H1 (cell line): ENCODE measurements around the gene TOP3A. TPM values are rescaled to one million over a fixed set of nuclear protein-coding genes. Genes with fewer than 3 reads are reported as not detected.
A peak's percentile ranks its signal among the peaks of the same experiment; 100 is the strongest.

Experiments used
- CTCF ChIA-PET: fragments of 300-600 bp; sonication (Branson Sonifier 250); formaldehyde crosslinking; loops from one replicate; lab custom pipeline; 2021; ENCODE audit not compliant: partially characterized antibody; lab: Charles Lee
- POLR2A ChIA-PET: fragments of 300-600 bp; sonication (Branson Sonifier 250); formaldehyde crosslinking; loops from one replicate; lab custom pipeline; 2021; ENCODE audit warnings: inconsistent platforms; ENCODE audit not compliant: partially characterized antibody; lab: Charles Lee
- DNase-seq, 2 experiments: peaks; one replicate each; pipeline versions ENCODE4 v3.0.0 to v3.0.0-alpha.2; 2010 to 2022; ENCODE audit warnings: low spot score in 2 of 2, low read depth in 1 of 2, mixed read lengths in 1 of 2
- FAIRE-seq: peaks from 2 replicates; lab custom pipeline; 2011; peaks lifted over from hg19 to GRCh38; lab: Jason Lieb, UNC
- H2AFZ ChIP-seq: 2 replicates; pipeline ENCODE4 v1.8.1; 2012; ENCODE audit warnings: low read length, inconsistent platforms
- H2AK5ac ChIP-seq: 2 replicates; pipeline ENCODE4 v1.6.1; 2013; ENCODE audit warnings: low read depth, low read length
- H2BK120ac ChIP-seq: replicated peaks from 2 replicates; pipeline ENCODE3; 2013; ENCODE audit warnings: low read depth, low read length, inconsistent platforms
- H2BK12ac ChIP-seq: 2 replicates; pipeline ENCODE4 v1.6.1; 2013; ENCODE audit warnings: low read depth, low read length
- H2BK15ac ChIP-seq: 2 replicates; pipeline ENCODE4 v1.6.1; 2013; ENCODE audit warnings: low read length
- H2BK20ac ChIP-seq: 2 replicates; pipeline ENCODE4 v1.6.1; 2013; ENCODE audit warnings: low read length
- H2BK5ac ChIP-seq: 2 replicates; pipeline ENCODE4 v1.6.1; 2013; ENCODE audit warnings: low read depth, low read length
- H3K14ac ChIP-seq: 2 replicates; pipeline ENCODE4 v1.6.1; 2013; ENCODE audit warnings: inconsistent platforms; ENCODE audit not compliant: insufficient read length
- H3K18ac ChIP-seq: 2 replicates; pipeline ENCODE4 v1.6.1; 2013; ENCODE audit warnings: low read length; ENCODE audit errors: extremely low read depth
- H3K23ac ChIP-seq: 2 replicates; pipeline ENCODE4 v1.6.1; 2013; ENCODE audit warnings: inconsistent platforms; ENCODE audit not compliant: insufficient read length
- H3K23me2 ChIP-seq: 2 replicates; pipeline ENCODE4 v1.6.1; 2013; ENCODE audit warnings: low read depth, low read length
- H3K27ac ChIP-seq: 2 replicates; pipeline ENCODE4 v1.6.1; 2011; ENCODE audit warnings: low read depth, low read length, inconsistent platforms
- H3K27me3 ChIP-seq, 4 experiments: replicated peaks in 1 of 4; 1 replicate in 1 of 4; 2 replicates in 3 of 4; pipeline versions ENCODE4 v1.6.1 to v1.8.1; 2011 to 2013; ENCODE audit warnings: low read length in 3 of 4, mild to moderate bottlenecking in 3 of 4, inconsistent platforms in 2 of 4, mixed read lengths in 2 of 4, moderate library complexity in 1 of 4; ENCODE audit not compliant: control insufficient read depth in 3 of 4, insufficient read depth in 3 of 4; ENCODE audit errors: extremely low read depth in 1 of 4
- H3K36me3 ChIP-seq, 4 experiments: 2 replicates each; pipeline versions ENCODE4 v1.6.1 to v1.8.1; 2011 to 2013; ENCODE audit warnings: mild to moderate bottlenecking in 4 of 4, low read length in 3 of 4, moderate library complexity in 2 of 4, control low read depth in 1 of 4, inconsistent platforms in 1 of 4; ENCODE audit not compliant: insufficient read depth in 4 of 4, control insufficient read depth in 2 of 4
- H3K4ac ChIP-seq: replicated peaks from 2 replicates; pipeline ENCODE3; 2013; ENCODE audit warnings: low read length, low read depth, mixed read lengths, inconsistent platforms; ENCODE audit not compliant: insufficient read length
- H3K4me1 ChIP-seq, 4 experiments: replicated peaks in 1 of 4; 1 replicate in 1 of 4; 2 replicates in 3 of 4; pipeline versions ENCODE4 v1.6.1 to v1.8.1; 2011 to 2013; ENCODE audit warnings: low read length in 3 of 4, inconsistent platforms in 2 of 4, mixed read lengths in 1 of 4; ENCODE audit not compliant: insufficient read depth in 4 of 4, control insufficient read depth in 3 of 4
- H3K4me2 ChIP-seq, 2 experiments: 2 replicates each; pipeline versions ENCODE4 v1.6.1 to v1.8.1; 2011 to 2013; ENCODE audit warnings: low read depth in 2 of 2, low read length in 2 of 2, control low read depth in 1 of 2, inconsistent platforms in 1 of 2, mild to moderate bottlenecking in 1 of 2; ENCODE audit not compliant: insufficient read depth in 1 of 2
- H3K4me3 ChIP-seq, 4 experiments: fragments of 200-600, 300-600 bp in 1 of 4; sonication (generic), shearing (Covaris generic), sonication (Bioruptor Twin) in 1 of 4; 2 replicates each; pipeline versions ENCODE4 v1.5.1 to v1.8.1; 2011 to 2016; ENCODE audit warnings: low read length in 4 of 4, low read depth in 3 of 4, control low read depth in 2 of 4, inconsistent platforms in 2 of 4, mild to moderate bottlenecking in 2 of 4, mixed read lengths in 1 of 4, moderate library complexity in 1 of 4; ENCODE audit not compliant: insufficient read depth in 2 of 4; ENCODE audit errors: extremely low read depth in 1 of 4
- H3K56ac ChIP-seq: replicated peaks from 2 replicates; pipeline ENCODE3; 2013; ENCODE audit warnings: low read depth, mild to moderate bottlenecking, mixed read lengths, low read length, inconsistent platforms; ENCODE audit not compliant: insufficient read length
- H3K79me1 ChIP-seq: 2 replicates; pipeline ENCODE4 v1.6.1; 2013; ENCODE audit warnings: low read depth, low read length, control low read depth
- H3K79me2 ChIP-seq, 2 experiments: 2 replicates each; pipeline versions ENCODE4 v1.6.1 to v1.8.1; 2012 to 2013; ENCODE audit warnings: low read length in 2 of 2, mild to moderate bottlenecking in 2 of 2, inconsistent platforms in 1 of 2; ENCODE audit not compliant: insufficient read depth in 2 of 2, control insufficient read depth in 1 of 2
- H3K9ac ChIP-seq, 4 experiments: replicated peaks in 1 of 4; 1 replicate in 1 of 4; 2 replicates in 3 of 4; pipeline versions ENCODE4 v1.6.1 to v1.8.1; 2011 to 2013; ENCODE audit warnings: low read depth in 3 of 4, low read length in 3 of 4, control low read depth in 2 of 4, mild to moderate bottlenecking in 2 of 4, moderate library complexity in 2 of 4, inconsistent platforms in 1 of 4; ENCODE audit errors: extremely low read depth in 1 of 4
- H3K9me3 ChIP-seq, 2 experiments: 2 replicates each; pipeline versions ENCODE4 v1.6.1 to v1.8.1; 2012 to 2013; ENCODE audit warnings: mild to moderate bottlenecking in 2 of 2, moderate library complexity in 2 of 2, control low read depth in 1 of 2, inconsistent platforms in 1 of 2, low read depth in 1 of 2, low read length in 1 of 2, mixed read lengths in 1 of 2; ENCODE audit not compliant: insufficient read depth in 2 of 2
- H4K20me1 ChIP-seq, 2 experiments: replicated peaks in 1 of 2; 2 replicates each; pipeline versions ENCODE3 to v1.8.1; 2011 to 2013; ENCODE audit warnings: inconsistent platforms in 2 of 2, low read length in 2 of 2, mild to moderate bottlenecking in 1 of 2; ENCODE audit not compliant: insufficient read depth in 2 of 2, control insufficient read depth in 1 of 2
- H4K5ac ChIP-seq: 2 replicates; pipeline ENCODE4 v1.6.1; 2013; ENCODE audit warnings: low read length, low read depth, mixed read lengths, inconsistent platforms; ENCODE audit not compliant: insufficient read length
- H4K8ac ChIP-seq: 2 replicates; pipeline ENCODE4 v1.8.0; 2013; ENCODE audit warnings: mild to moderate bottlenecking, moderate library complexity, low read length, inconsistent platforms; ENCODE audit not compliant: insufficient read depth; ENCODE audit errors: extremely low read depth
- H4K91ac ChIP-seq: replicated peaks from 2 replicates; pipeline ENCODE3; 2013; ENCODE audit warnings: low read length, mixed read lengths, inconsistent platforms; ENCODE audit not compliant: insufficient read length
- ASH2L ChIP-seq: fragments of 200-600, 300-600 bp; sonication (generic); IDR thresholded peaks from one replicate; pipeline ENCODE4 v1.7.1; 2017; ENCODE audit warnings: low read length
- BCL11A ChIP-seq, 2 experiments: IDR thresholded peaks; one replicate each; pipeline ENCODE4 v1.6.1; 2011; ENCODE audit warnings: low read depth in 2 of 2, low read length in 2 of 2, mild to moderate bottlenecking in 2 of 2
- CBX5 ChIP-seq: fragments of 300-800, 300-1000 bp; sonication (generic); IDR thresholded peaks from 2 replicates; pipeline ENCODE4 v1.7.1; 2016; ENCODE audit warnings: antibody characterized with exemption, low read length, low read depth
- EGR1 ChIP-seq: IDR thresholded peaks from 2 replicates; pipeline ENCODE4 v1.6.1; 2011; ENCODE audit warnings: low read depth, low read length, borderline replicate concordance
- HDAC6 ChIP-seq: IDR thresholded peaks from one replicate; pipeline ENCODE4 v1.7.1; 2012; ENCODE audit warnings: low read depth, mild to moderate bottlenecking, inconsistent platforms, low read length, moderate library complexity
- KDM5A ChIP-seq: fragments of 200-600 bp; IDR thresholded peaks from 2 replicates; pipeline ENCODE4 v1.7.1; 2012; ENCODE audit warnings: mild to moderate bottlenecking, low read length, inconsistent platforms, mixed read lengths
- RAD21 ChIP-seq, 2 experiments: IDR thresholded peaks in 1 of 2; conservative IDR thresholded peaks in 1 of 2; 2 replicates each; pipeline ENCODE4 v1.6.1; 2011; ENCODE audit warnings: low read depth in 2 of 2, low read length in 2 of 2, improper control_type of control experiment in 1 of 2, inconsistent platforms in 1 of 2, mild to moderate bottlenecking in 1 of 2, moderate library complexity in 1 of 2
- SAP30 ChIP-seq: fragments of 300-600 bp; sonication (generic); IDR thresholded peaks from 2 replicates; pipeline ENCODE4 v1.7.1; 2012; ENCODE audit warnings: low read length, moderate library complexity, mild to moderate bottlenecking, inconsistent platforms; ENCODE audit not compliant: insufficient read depth, insufficient replicate concordance
- SP4 ChIP-seq: IDR thresholded peaks from 2 replicates; pipeline ENCODE4 v1.6.1; 2012; ENCODE audit warnings: low read length, inconsistent platforms
- TAF1 ChIP-seq: IDR thresholded peaks from 2 replicates; pipeline ENCODE4 v1.6.1; 2011; ENCODE audit warnings: mild to moderate bottlenecking, low read depth, low read length
- WGBS, 2 experiments: shearing (Covaris generic) in 1 of 2; methylation state at CpG; one replicate each; pipeline versions ENCODE4 v1.1.6 to v1.1.7; 2013 to 2015; ENCODE audit warnings: low lambda C conversion rate in 2 of 2, mixed read lengths in 2 of 2, inconsistent platforms in 1 of 2, low coverage in 1 of 2, missing lambda C conversion rate in 1 of 2; ENCODE audit not compliant: insufficient replicate concordance in 2 of 2, insufficient coverage in 1 of 2, insufficient read length in 1 of 2; ENCODE audit errors: extremely low coverage in 1 of 2, missing lambda C conversion rate in 1 of 2; 5-methylcytosine and 5-hydroxymethylcytosine counted together
- polyA plus RNA-seq, 7 experiments: library from polyadenylated mRNA; depleted of rRNA in 3 of 7; stranded (reverse) in 5 of 7; unstranded in 2 of 7; fragments of >200 nt in 5 of 7; fragments of 200-250 nt in 2 of 7; gene quantifications; 1 replicate in 5 of 7; 2 replicates in 1 of 7; 4 replicates in 1 of 7; pipeline versions ENCODE4 v1.2.1 to v1.2.3, GENCODE V29; 2011 to 2013; ENCODE audit warnings: missing spikeins in 2 of 7, mixed read lengths in 2 of 7
- total RNA-seq: library from RNA; stranded (reverse); fragmentation: NEBNext Ultra II Directional; extraction: Animal tissue kit (Norgen Biotek cat#: 25700); gene quantifications from 2 replicates; pipeline ENCODE4 v1.2.1, GENCODE V29; 2021
- TF ChIP-seq, protein P1 (sequence below): IDR thresholded peaks from 2 replicates; pipeline ENCODE4 v1.6.1; 2012; ENCODE audit warnings: inconsistent platforms
- TF ChIP-seq, protein P2 (sequence below): IDR thresholded peaks from 2 replicates; pipeline ENCODE4 v1.6.1; 2012; ENCODE audit warnings: inconsistent platforms

TOP3A gene
- total and polyA plus RNA-seq, 2 of the 8 experiments (the other 6 are each of a cell fraction or from before 2014, with no cell fraction given): 23.4 to 54.3 TPM

DNA sequence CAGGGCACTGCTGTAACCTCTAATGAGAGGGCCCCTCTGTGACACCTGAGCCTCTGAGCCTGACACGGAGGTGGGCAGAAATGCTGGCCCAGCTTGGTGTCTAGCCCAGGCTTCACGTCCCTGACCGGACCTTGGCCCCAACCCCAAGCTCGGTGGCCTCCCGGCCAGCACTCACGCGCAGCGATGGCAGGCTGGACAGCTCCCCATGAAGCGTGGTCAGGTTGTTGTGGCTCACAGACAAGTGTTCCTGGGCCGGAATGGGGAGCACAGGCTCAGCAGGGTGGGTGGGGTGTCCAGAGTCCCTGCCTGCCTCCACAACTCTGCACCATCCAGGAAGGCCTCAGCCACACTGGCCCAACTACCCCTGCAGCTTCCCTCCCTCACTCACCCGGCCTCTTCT lies 58.4 kb downstream of the TOP3A start:
- 99% methylated on average over 11 of the region's 11 CpGs; no CpG with 5 or more reads in 1 of the 2 experiments for WGBS, 2 experiments
- no peak for FAIRE-seq
- H3K27ac ChIP-seq: peak overlapping the region; percentile 53; the same call in 1 of the 2 replicates
- no peak overlapping the region for H3K9ac ChIP-seq
- H4K8ac ChIP-seq: no peak overlapping the region
- peak overlapping the region; percentile 14; the same call in 1 of the 2 replicates for H2BK12ac ChIP-seq
- no peak overlapping the region for H2BK15ac ChIP-seq
- H4K20me1 ChIP-seq: peaks cover 3 to 10% of the 10 kb centered on the region in 2 experiments
- H2AK5ac ChIP-seq: peak overlapping the region; percentile 65; the same call in 1 of the 2 replicates
- no peak overlapping the region for H3K18ac ChIP-seq
- no peak overlapping the region for H4K5ac ChIP-seq
- ChIA-PET CTCF (interaction anchor here (0.9 to 3.9 kb wide), 6 partner anchors 8 to 83 kb away, joined by 3 to 18 read pairs (median 5); no protein-coding TSS in a partner anchor), POLR2A (interaction anchor here (1.3 to 11.5 kb wide), 7 partner anchors 12 to 58 kb away, joined by 3 to 171 read pairs (median 7); partner anchors contain the start of genes LLGL1 and TOP3A)
- H3K56ac ChIP-seq: no peak overlapping the region
- H3K4me1 ChIP-seq: peaks cover 4 to 30% (median 17%) of the 10 kb centered on the region in 4 experiments
- no peak overlapping the region for H3K4ac ChIP-seq
- H3K4me3 ChIP-seq: peak overlapping the region in 1 of 4 experiments; percentile 94; a peak in 2 of 8 replicates
- no peak for DNase-seq
- peak overlapping the region; percentile 84 to 96; a peak in 3 of 4 replicates for H3K4me2 ChIP-seq
- no peak overlapping the region for H3K23ac ChIP-seq
- TF ChIP-seq KDM5A (no peak), HDAC6 (no peak), BCL11A (IDR thresholded peaks at IDR 0.05; ENCODE audit: low read depth in 2 of 2, low read length in 2 of 2) (no peak), TAF1 (no peak), SAP30 (no peak), ASH2L (no peak), RAD21 (IDR thresholded peaks at IDR 0.05 in 1 of 2, conservative IDR thresholded peaks at IDR 0.05 in 1 of 2; ENCODE audit: low read depth in 2 of 2, low read length in 2 of 2) (no peak), EGR1 (no peak), SP4 (no peak), CBX5 (no peak)
- TF ChIP-seq, protein P1, sequence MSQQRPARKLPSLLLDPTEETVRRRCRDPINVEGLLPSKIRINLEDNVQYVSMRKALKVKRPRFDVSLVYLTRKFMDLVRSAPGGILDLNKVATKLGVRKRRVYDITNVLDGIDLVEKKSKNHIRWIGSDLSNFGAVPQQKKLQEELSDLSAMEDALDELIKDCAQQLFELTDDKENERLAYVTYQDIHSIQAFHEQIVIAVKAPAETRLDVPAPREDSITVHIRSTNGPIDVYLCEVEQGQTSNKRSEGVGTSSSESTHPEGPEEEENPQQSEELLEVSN: no peak
- TF ChIP-seq, protein P2, sequence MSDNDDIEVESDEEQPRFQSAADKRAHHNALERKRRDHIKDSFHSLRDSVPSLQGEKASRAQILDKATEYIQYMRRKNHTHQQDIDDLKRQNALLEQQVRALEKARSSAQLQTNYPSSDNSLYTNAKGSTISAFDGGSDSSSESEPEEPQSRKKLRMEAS: no peak
- TF ChIP-seq, all 59 proteins: peak for 0
- Histone ChIP-seq H2BK120ac (no peak overlapping the region), H3K9me3 (no peaks in the 10 kb centered on the region), H2BK20ac (no peak overlapping the region), H2BK5ac (no peak overlapping the region), H3K14ac (no peak overlapping the region), H3K23me2 (peaks cover 13% of the 10 kb centered on the region), H2AFZ (no peak overlapping the region), H3K27me3 (no peaks in the 10 kb centered on the region), H3K79me2 (peaks cover 0 to 18% of the 10 kb centered on the region in 2 experiments; a peak in 1 of 4 replicates), H4K91ac (no peak overlapping the region), H3K36me3 (peaks cover 24 to 44% (median 37%) of the 10 kb centered on the region in 4 experiments), H3K79me1 (peaks cover 14% of the 10 kb centered on the region)
